A549 (cell line): Measurements from ENCODE around the gene ZNF593OS. TPM values are rescaled to one million over a fixed set of nuclear protein-coding genes. Genes with fewer than 3 reads are reported as not detected.

Source experiments
- ATAC-seq, 2 experiments: fragments of 200-7000 bp in 1 of 2; fragments of >200 bp in 1 of 2; cut with Nextera tagmentation in 1 of 2; cut with Tn5 transposase in 1 of 2; 3 replicates each; pipeline versions ENCODE4 v1.8.0 to v1.9.1; 2018 to 2020; ENCODE audit warnings: mild to moderate bottlenecking in 1 of 2, moderate library complexity in 1 of 2
- CTCF ChIA-PET: fragments of 300-600 bp; sonication (Branson Sonifier 250); formaldehyde crosslinking; extraction: SDS; loops from one replicate; lab custom pipeline; 2021; ENCODE audit warnings: antibody characterized with exemption, inconsistent platforms; lab: Yijun Ruan, JAX
- POLR2A ChIA-PET: fragments of 350-600 bp; formaldehyde crosslinking; extraction: SDS; loops from one replicate; lab custom pipeline; 2021; ENCODE audit warnings: antibody characterized with exemption, inconsistent platforms; lab: Yijun Ruan, JAX
- DNase-seq, 2 experiments: peaks; one replicate each; pipeline versions ENCODE4 v3.0.0 to v3.0.0-alpha.2; 2011 to 2016; ENCODE audit warnings: low read depth in 1 of 2, low spot score in 1 of 2
- FAIRE-seq: peaks from 2 replicates; lab custom pipeline; 2011; peaks lifted over from hg19 to GRCh38; lab: Jason Lieb, UNC
- H3K27ac ChIP-seq, 2 experiments: fragments of >200 bp; sonication (Bioruptor Twin); formaldehyde crosslinking; 3 replicates each; pipeline ENCODE4 v1.5.1; 2016 to 2017
- H3K4me1 ChIP-seq: fragments of >200 bp; sonication (Bioruptor Twin); formaldehyde crosslinking; 3 replicates; pipeline ENCODE4 v1.6.1; 2016
- H3K4me2 ChIP-seq: fragments of >200 bp; sonication (Bioruptor Twin); formaldehyde crosslinking; 3 replicates; pipeline ENCODE4 v1.6.1; 2016
- H3K4me3 ChIP-seq: fragments of >200 bp; sonication (Bioruptor Twin); formaldehyde crosslinking; 3 replicates; pipeline ENCODE4 v1.5.1; 2016
- H3K9me3 ChIP-seq: fragments of >200 bp; sonication (Bioruptor Twin); formaldehyde crosslinking; 3 replicates; pipeline ENCODE4 v1.6.1; 2016
- CBX2 ChIP-seq: fragments of 200-600 bp; sonication (generic); IDR thresholded peaks from 2 replicates; pipeline ENCODE4 v1.6.1; 2016; ENCODE audit warnings: low read depth, mild to moderate bottlenecking, borderline replicate concordance
- CBX8 ChIP-seq: fragments of 200-600 bp; sonication (generic); IDR thresholded peaks from 2 replicates; pipeline ENCODE4 v1.6.1; 2016
- EHMT2 ChIP-seq: fragments of 200-600 bp; sonication (generic); IDR thresholded peaks from 2 replicates; pipeline ENCODE4 v1.6.1; 2016; ENCODE audit warnings: antibody characterized with exemption, low read depth, mild to moderate bottlenecking, moderate library complexity
- EP300 ChIP-seq, 2 experiments: fragments of >200 bp; sonication (Bioruptor Twin); formaldehyde crosslinking; IDR thresholded peaks; 2 replicates in 1 of 2; 3 replicates in 1 of 2; pipeline ENCODE4 v1.6.1; 2016 to 2017
- FOXS1 ChIP-seq: fragments of 250-450 bp; sonication (Bioruptor Pico); IDR thresholded peaks from 2 replicates; pipeline ENCODE4 v1.5.0; 2020; ENCODE audit warnings: mild to moderate bottlenecking, moderate library complexity
- HOXA7 ChIP-seq: fragments of 250-450 bp; sonication (Bioruptor Pico); IDR thresholded peaks from 2 replicates; pipeline ENCODE4 v1.5.0; 2020; ENCODE audit warnings: mild to moderate bottlenecking, moderate library complexity
- HOXB5 ChIP-seq: fragments of 250-450 bp; sonication (Bioruptor Pico); IDR thresholded peaks from 2 replicates; pipeline ENCODE4 v1.5.0; 2020; ENCODE audit warnings: mild to moderate bottlenecking, moderate library complexity
- KDM1A ChIP-seq: fragments of 200-600 bp; sonication (generic); IDR thresholded peaks from 2 replicates; pipeline ENCODE4 v1.6.1; 2016; ENCODE audit warnings: low read depth, mild to moderate bottlenecking
- KDM5A ChIP-seq: fragments of 200-600 bp; sonication (generic); IDR thresholded peaks from 2 replicates; pipeline ENCODE4 v1.6.1; 2016; ENCODE audit warnings: antibody characterized with exemption, mild to moderate bottlenecking
- MAZ ChIP-seq: fragments of 150-350 bp; IDR thresholded peaks from 2 replicates; pipeline ENCODE4 v1.6.1; 2014; ENCODE audit warnings: antibody characterized with exemption, low read depth, low read length, borderline replicate concordance
- NR3C1 ChIP-seq: fragments of >200 bp; sonication (Bioruptor Twin); formaldehyde crosslinking; IDR thresholded peaks from 3 replicates; pipeline ENCODE4 v1.6.1; 2017
- RFX5 ChIP-seq: fragments of 450-650 bp; IDR thresholded peaks from 2 replicates; pipeline ENCODE4 v1.7.1; 2014; ENCODE audit warnings: antibody characterized with exemption, mild to moderate bottlenecking, moderate library complexity
- RNF2 ChIP-seq: fragments of 200-600 bp; sonication (generic); IDR thresholded peaks from 2 replicates; pipeline ENCODE4 v1.6.1; 2016; ENCODE audit warnings: low read depth, mild to moderate bottlenecking, antibody characterized with exemption, moderate library complexity, borderline replicate concordance
- SREBF2 ChIP-seq: fragments of 450-650 bp; IDR thresholded peaks from 2 replicates; pipeline ENCODE4 v1.6.1; 2014; ENCODE audit warnings: mild to moderate bottlenecking, moderate library complexity
- ZSCAN20 ChIP-seq: fragments of 250-450 bp; sonication (Bioruptor Pico); IDR thresholded peaks from 2 replicates; pipeline ENCODE4 v1.8.0; 2022; ENCODE audit warnings: mild to moderate bottlenecking, moderate library complexity
- WGBS: methylation state at CpG from one replicate; pipeline ENCODE4 v1.1.6; 2017; ENCODE audit errors: missing lambda C conversion rate; 5-methylcytosine and 5-hydroxymethylcytosine counted together
- polyA plus RNA-seq, 4 experiments: library from polyadenylated mRNA; depleted of rRNA in 3 of 4; stranded (reverse); fragments of >200 nt; fragmentation: RNase III in 1 of 4; extraction: RNeasy Plus Mini Kit Qiagen cat#74134 plus additional on column Dnase treatment in 1 of 4; gene quantifications; 2 replicates in 3 of 4; 3 replicates in 1 of 4; pipeline ENCODE4 v1.2.3, GENCODE V29; 2011 to 2017
- TF ChIP-seq, protein P1 (sequence below): fragments of 150-350 bp; IDR thresholded peaks from 2 replicates; pipeline ENCODE4 v1.6.1; 2014; ENCODE audit warnings: low read depth, mild to moderate bottlenecking, low read length
- TF ChIP-seq, protein P2 (sequence below): IDR thresholded peaks from 2 replicates; pipeline ENCODE4 v1.6.1; 2012
- TF ChIP-seq, protein P3 (sequence below): IDR thresholded peaks from 2 replicates; pipeline ENCODE4 v1.6.1; 2012
- TF ChIP-seq, protein P4 (sequence below): fragments of >200 bp; sonication (Bioruptor Twin); formaldehyde crosslinking; IDR thresholded peaks from 3 replicates; pipeline ENCODE4 v1.5.1; 2016
- TF ChIP-seq, protein P5 (sequence below): fragments of 250-450 bp; sonication (Bioruptor Pico); IDR thresholded peaks from 2 replicates; pipeline ENCODE4 v1.5.0; 2020; ENCODE audit warnings: low read depth, mild to moderate bottlenecking, moderate library complexity

The ZNF593OS gene
- polyA plus RNA-seq, 2 of the 4 experiments (the other 2 are of a cell fraction), result not detected

DNA sequence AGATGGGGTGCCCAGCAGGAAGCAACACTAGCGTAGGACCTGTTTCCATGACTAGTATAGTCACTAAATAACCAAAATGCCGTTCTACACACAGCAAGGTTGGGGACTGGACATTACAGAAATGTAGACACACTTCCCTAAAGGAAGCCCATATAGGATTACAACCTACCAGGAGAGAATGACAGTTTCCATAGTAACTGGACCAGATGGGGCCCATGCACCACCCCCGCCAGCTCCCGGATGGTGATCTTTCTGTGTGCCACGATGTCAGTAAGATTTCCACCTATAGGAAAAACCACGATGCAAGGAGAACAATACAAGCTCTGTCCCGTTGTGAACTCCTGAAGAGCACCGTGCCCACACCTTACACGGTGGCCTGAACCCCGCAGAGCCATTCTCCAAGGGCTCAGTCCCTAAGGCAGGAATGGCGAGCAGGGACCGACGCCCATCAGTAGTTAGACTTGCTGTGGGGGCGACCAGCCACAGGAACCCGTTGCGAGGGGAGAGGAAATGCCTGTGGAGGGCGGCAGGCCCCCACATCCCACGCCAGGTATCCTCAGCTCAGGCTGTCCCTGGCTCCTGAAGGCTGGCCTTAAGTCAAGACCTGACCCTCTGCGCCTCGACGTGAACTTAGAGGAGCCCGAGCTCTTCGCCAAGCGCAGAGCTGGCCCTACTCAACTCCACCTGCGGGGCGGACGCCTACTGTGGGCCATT lies 48.7 kb upstream of the ZNF593OS start:
- Histone ChIP-seq H3K4me3 (no peak overlapping the region), H3K4me1 (peaks cover 17% of the 10 kb centered on the region; the same call in 2 of the 3 replicates), H3K9me3 (no peaks in the 10 kb centered on the region), H3K4me2 (no peak overlapping the region), H3K27ac (no peak overlapping the region)
- ChIA-PET POLR2A (no interaction called here), CTCF (interaction anchor here (1.1 to 2.5 kb wide), 3 partner anchors 10 to 51 kb away, joined by 3 to 12 read pairs (median 4); partner anchors contain the start of genes CEP85 and ZNF593)
- ATAC-seq (peak in 1 of 2 experiments; percentile 19; a peak in 2 of 6 replicates), FAIRE-seq (no peak), DNase-seq (no peak)
- 92% methylated on average over 21 of the region's 27 CpGs for WGBS
- TF ChIP-seq, protein P1, sequence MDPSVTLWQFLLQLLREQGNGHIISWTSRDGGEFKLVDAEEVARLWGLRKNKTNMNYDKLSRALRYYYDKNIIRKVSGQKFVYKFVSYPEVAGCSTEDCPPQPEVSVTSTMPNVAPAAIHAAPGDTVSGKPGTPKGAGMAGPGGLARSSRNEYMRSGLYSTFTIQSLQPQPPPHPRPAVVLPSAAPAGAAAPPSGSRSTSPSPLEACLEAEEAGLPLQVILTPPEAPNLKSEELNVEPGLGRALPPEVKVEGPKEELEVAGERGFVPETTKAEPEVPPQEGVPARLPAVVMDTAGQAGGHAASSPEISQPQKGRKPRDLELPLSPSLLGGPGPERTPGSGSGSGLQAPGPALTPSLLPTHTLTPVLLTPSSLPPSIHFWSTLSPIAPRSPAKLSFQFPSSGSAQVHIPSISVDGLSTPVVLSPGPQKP, result no peak
- TF ChIP-seq NR3C1 (no peak), MAZ (no peak), FOXS1 (CRISPR knock-in tag) (no peak)
- TF ChIP-seq, protein P2, sequence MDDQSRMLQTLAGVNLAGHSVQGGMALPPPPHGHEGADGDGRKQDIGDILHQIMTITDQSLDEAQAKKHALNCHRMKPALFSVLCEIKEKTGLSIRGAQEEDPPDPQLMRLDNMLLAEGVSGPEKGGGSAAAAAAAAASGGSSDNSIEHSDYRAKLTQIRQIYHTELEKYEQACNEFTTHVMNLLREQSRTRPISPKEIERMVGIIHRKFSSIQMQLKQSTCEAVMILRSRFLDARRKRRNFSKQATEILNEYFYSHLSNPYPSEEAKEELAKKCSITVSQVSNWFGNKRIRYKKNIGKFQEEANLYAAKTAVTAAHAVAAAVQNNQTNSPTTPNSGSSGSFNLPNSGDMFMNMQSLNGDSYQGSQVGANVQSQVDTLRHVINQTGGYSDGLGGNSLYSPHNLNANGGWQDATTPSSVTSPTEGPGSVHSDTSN, result no peak

DNA sequence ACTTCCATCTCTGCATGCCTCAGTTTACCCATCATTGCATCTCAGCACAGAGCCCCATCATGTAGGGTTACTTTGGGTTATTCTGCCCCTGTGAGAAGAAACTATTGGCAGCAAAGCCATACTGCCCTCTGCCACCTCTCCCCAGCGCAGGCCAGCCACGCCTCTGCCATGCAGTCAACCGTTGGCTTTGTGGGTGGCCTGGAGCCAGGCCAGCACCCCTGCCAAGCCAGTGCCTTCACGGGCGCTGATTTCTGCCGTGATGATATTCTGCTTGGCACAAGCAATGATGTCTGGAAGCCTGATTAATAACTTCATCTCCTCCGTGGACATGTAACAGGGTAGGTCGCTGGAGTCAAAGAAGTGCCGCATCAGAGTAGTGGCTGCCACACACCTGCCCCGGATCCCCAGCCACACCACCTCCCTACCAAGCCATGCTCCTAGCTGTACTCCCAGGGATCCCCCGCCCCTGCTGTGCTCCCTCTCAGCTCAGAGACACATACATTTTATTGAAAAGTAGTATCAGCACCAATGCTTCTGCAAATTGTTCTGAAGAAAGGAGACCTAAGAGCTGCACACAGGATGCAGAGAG lies 47.4 kb upstream of the ZNF593OS start:
- Histone ChIP-seq H3K27ac (no peak overlapping the region), H3K4me1 (peaks cover 17% of the 10 kb centered on the region; the same call in 2 of the 3 replicates), H3K9me3 (no peaks in the 10 kb centered on the region), H3K4me2 (peak overlapping the region; percentile 35)
- FAIRE-seq (no peak), ATAC-seq (peak; percentile 47 to 51; a peak in 4 of 6 replicates)
- POLR2A ChIA-PET, result no interaction called here
- TF ChIP-seq, protein P3, sequence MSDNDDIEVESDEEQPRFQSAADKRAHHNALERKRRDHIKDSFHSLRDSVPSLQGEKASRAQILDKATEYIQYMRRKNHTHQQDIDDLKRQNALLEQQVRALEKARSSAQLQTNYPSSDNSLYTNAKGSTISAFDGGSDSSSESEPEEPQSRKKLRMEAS, result no peak
- TF ChIP-seq, protein P4, sequence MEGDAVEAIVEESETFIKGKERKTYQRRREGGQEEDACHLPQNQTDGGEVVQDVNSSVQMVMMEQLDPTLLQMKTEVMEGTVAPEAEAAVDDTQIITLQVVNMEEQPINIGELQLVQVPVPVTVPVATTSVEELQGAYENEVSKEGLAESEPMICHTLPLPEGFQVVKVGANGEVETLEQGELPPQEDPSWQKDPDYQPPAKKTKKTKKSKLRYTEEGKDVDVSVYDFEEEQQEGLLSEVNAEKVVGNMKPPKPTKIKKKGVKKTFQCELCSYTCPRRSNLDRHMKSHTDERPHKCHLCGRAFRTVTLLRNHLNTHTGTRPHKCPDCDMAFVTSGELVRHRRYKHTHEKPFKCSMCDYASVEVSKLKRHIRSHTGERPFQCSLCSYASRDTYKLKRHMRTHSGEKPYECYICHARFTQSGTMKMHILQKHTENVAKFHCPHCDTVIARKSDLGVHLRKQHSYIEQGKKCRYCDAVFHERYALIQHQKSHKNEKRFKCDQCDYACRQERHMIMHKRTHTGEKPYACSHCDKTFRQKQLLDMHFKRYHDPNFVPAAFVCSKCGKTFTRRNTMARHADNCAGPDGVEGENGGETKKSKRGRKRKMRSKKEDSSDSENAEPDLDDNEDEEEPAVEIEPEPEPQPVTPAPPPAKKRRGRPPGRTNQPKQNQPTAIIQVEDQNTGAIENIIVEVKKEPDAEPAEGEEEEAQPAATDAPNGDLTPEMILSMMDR, result no peak
- TF ChIP-seq RFX5, result no peak
- TF ChIP-seq, protein P2, result no peak
- TF ChIP-seq EHMT2, result no peak
- TF ChIP-seq, all 56 proteins: peak for 0
- DNase-seq, result no peak
- no peak overlapping the region for H3K4me3 ChIP-seq
- 27% methylated on average over 9 of the region's 11 CpGs for WGBS
- CTCF ChIA-PET, result interaction anchor here (2.5 kb wide), 1 partner anchor 15 kb away, joined by 12 read pairs; the partner anchor contains the start of gene CEP85

DNA sequence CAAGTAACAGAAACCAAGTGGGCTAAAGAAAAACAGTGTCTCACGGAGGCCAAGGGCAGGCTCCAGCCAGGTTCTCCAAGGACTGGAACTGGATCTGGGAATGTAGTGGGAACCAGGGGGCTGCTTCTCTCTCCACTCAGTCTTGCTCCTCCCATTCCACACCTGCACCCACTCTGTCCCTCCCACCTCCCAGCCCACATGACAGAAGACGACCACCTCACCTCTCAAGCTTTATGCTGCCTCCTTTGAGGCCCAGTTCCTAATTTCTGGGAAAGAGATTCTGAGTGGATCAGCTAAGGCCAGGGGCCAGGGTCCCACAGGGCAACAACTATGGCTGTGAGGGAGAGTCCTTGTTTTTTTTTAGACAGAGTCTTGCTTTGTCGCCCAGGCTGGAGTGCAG lies 43.6 kb upstream of the ZNF593OS start:
- no peaks in the 10 kb centered on the region for H3K9me3 ChIP-seq
- TF ChIP-seq, protein P5, sequence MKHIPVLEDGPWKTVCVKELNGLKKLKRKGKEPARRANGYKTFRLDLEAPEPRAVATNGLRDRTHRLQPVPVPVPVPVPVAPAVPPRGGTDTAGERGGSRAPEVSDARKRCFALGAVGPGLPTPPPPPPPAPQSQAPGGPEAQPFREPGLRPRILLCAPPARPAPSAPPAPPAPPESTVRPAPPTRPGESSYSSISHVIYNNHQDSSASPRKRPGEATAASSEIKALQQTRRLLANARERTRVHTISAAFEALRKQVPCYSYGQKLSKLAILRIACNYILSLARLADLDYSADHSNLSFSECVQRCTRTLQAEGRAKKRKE (CRISPR knock-in tag), result no peak
- TF ChIP-seq EP300 (IDR thresholded peaks at IDR 0.05) (no peak), CBX2 (no peak), HOXB5 (CRISPR knock-in tag) (no peak), KDM5A (no peak), ZSCAN20 (CRISPR knock-in tag) (no peak), RNF2 (no peak), CBX8 (no peak), KDM1A (no peak), HOXA7 (CRISPR knock-in tag) (no peak), SREBF2 (no peak)
- ChIA-PET CTCF (interaction anchor here (1.9 kb wide), 1 partner anchor 19 kb away, joined by 8 read pairs; the partner anchor contains the start of gene CEP85), POLR2A (no interaction called here)
- no peak overlapping the region for H3K4me3 ChIP-seq
- DNase-seq (no peak), ATAC-seq (no peak), FAIRE-seq (no peak)
- peaks cover 9% of the 10 kb centered on the region; the same call in 2 of the 3 replicates for H3K4me1 ChIP-seq
- no peak overlapping the region for H3K27ac ChIP-seq
- no peak overlapping the region for H3K4me2 ChIP-seq
- 34% methylated on average over 3 of the region's 3 CpGs for WGBS
